BE2C (cell line): ENCODE results near the gene CHCT1.
A peak's percentile ranks its signal among the peaks of the same experiment; 100 is the strongest.

Experiments used
- DNase-seq: peaks from one replicate; pipeline ENCODE4 v3.0.0-alpha.2; 2020
- H3K27me3 ChIP-seq: fragments of 250-450 bp; sonication (Bioruptor Pico); 2 replicates; pipeline ENCODE4 v1.5.1; 2020; ENCODE audit warnings: mild to moderate bottlenecking
- H3K36me3 ChIP-seq: fragments of 250-450 bp; sonication (Bioruptor Pico); 2 replicates; pipeline ENCODE4 v1.5.1; 2020; ENCODE audit warnings: mild to moderate bottlenecking
- H3K4me1 ChIP-seq: fragments of 250-450 bp; sonication (Bioruptor Pico); 2 replicates; pipeline ENCODE4 v1.5.1; 2020
- H3K4me3 ChIP-seq: 2 replicates; pipeline ENCODE4 v1.5.1; 2011; ENCODE audit warnings: low read depth, low read length
- H3K9me3 ChIP-seq: fragments of 250-450 bp; sonication (Bioruptor Pico); 2 replicates; pipeline ENCODE4 v1.5.1; 2020
- CTCF ChIP-seq: IDR thresholded peaks from 2 replicates; pipeline ENCODE4 v1.5.1; 2012; ENCODE audit warnings: mild to moderate bottlenecking, low read depth, low read length

Gene CHCT1

GRCh38 chr17:60386147-60387058, 35.9 kb upstream of the CHCT1 start:
- TF ChIP-seq CTCF = no peak
- no peak for DNase-seq
- H3K4me1 ChIP-seq = peaks cover 11% of the 10 kb centered on the region

GRCh38 chr17:60387666-60388065, 34.6 kb upstream of the CHCT1 start:
- no peaks in the 10 kb centered on the region for H3K36me3 ChIP-seq
- no peak overlapping the region for H3K4me3 ChIP-seq
- H3K9me3 ChIP-seq = no peaks in the 10 kb centered on the region
- DNase-seq = no peak
- TF ChIP-seq CTCF = no peak
- H3K27me3 ChIP-seq = no peaks in the 10 kb centered on the region
- H3K4me1 ChIP-seq = peaks cover 11% of the 10 kb centered on the region

More at GRCh38 chr17:60386147-60387058, 35.9 kb upstream of the CHCT1 start:
- Histone ChIP-seq H3K9me3 (no peaks in the 10 kb centered on the region), H3K36me3 (no peaks in the 10 kb centered on the region), H3K4me3 (no peak overlapping the region), H3K27me3 (no peaks in the 10 kb centered on the region)

GRCh38 chr17:60388742-60389141, 33.5 kb upstream of the CHCT1 start:
- Histone ChIP-seq H3K4me1 (peaks cover 9% of the 10 kb centered on the region), H3K4me3 (no peak overlapping the region)

GRCh38 chr17:60390186-60390585, 32.1 kb upstream of the CHCT1 start:
- H3K36me3 ChIP-seq = no peaks in the 10 kb centered on the region
- peaks cover 3% of the 10 kb centered on the region for H3K4me1 ChIP-seq
- no peaks in the 10 kb centered on the region for H3K9me3 ChIP-seq
- no peak for TF ChIP-seq CTCF
- peak overlapping the region; percentile 93 for H3K4me3 ChIP-seq
- no peak for DNase-seq
- no peaks in the 10 kb centered on the region for H3K27me3 ChIP-seq

More at GRCh38 chr17:60388742-60389141, 33.5 kb upstream of the CHCT1 start:
- H3K9me3 ChIP-seq = no peaks in the 10 kb centered on the region
- no peaks in the 10 kb centered on the region for H3K36me3 ChIP-seq
- H3K27me3 ChIP-seq = no peaks in the 10 kb centered on the region
- no peak for TF ChIP-seq CTCF
- DNase-seq = no peak

- Histone ChIP-seq H3K27me3 (no peaks in the 10 kb centered on the region), H3K4me3 (peak overlapping the region; percentile 93), H3K4me1 (peaks cover 3% of the 10 kb centered on the region), H3K9me3 (no peaks in the 10 kb centered on the region), H3K36me3 (no peaks in the 10 kb centered on the region)
- DNase-seq = peak; percentile 58
- no peak for TF ChIP-seq CTCF
Observed at GRCh38 chr17:60390925-60391470, 31.3 kb upstream of the CHCT1 start.
